HG03469 (cell line): ENCODE data around the gene EXOSC10.
"Not testable (repeated sequence)": the region's sequence is repeated elsewhere in the genome, so short reads cannot be mapped to it uniquely, and the experiment has no call there.

Experiments
- ATAC-seq: cut with Tn5 transposase; IDR thresholded peaks from one replicate; pipeline ENCODE4 v1.9.1; 2021; ENCODE audit warnings: mild to moderate bottlenecking, moderate library complexity, moderate number of reproducible peaks; ENCODE audit not compliant: unreplicated experiment

The EXOSC10 gene

GRCh38 chr1:11114966-11115365, 15.3 kb upstream of the EXOSC10 start:
- no peak for ATAC-seq

GRCh38 chr1:11109047-11109760, 9.5 kb upstream of the EXOSC10 start:
- ATAC-seq, result no peak

GRCh38 chr1:11107599-11107998, 7.9 kb upstream of the EXOSC10 start:
- no peak for ATAC-seq

- ATAC-seq, result no peak
These were observed 5.9 kb upstream of the EXOSC10 start for GRCh38 chr1:11105586-11105985.

GRCh38 chr1:11101347-11101746, 1.7 kb upstream of the EXOSC10 start:
- no peak for ATAC-seq

- ATAC-seq, result not testable (repeated sequence)
These were observed 1.1 kb upstream of the EXOSC10 start for GRCh38 chr1:11100806-11101205.

- ATAC-seq, result no peak
These were observed 452 bp upstream of the EXOSC10 start for GRCh38 chr1:11100149-11100493.

- ATAC-seq, result no peak
These were observed 749 bp downstream of the EXOSC10 start for GRCh38 chr1:11098931-11099309.

GRCh38 chr1:11083784-11084183, 15.9 kb downstream of the EXOSC10 start:
- not testable (repeated sequence) for ATAC-seq

- ATAC-seq, result no peak
These were observed 18.7 kb downstream of the EXOSC10 start for GRCh38 chr1:11080931-11081330.

- ATAC-seq, result no peak
These were observed 21.0 kb downstream of the EXOSC10 start for GRCh38 chr1:11078631-11079030.

- ATAC-seq, result not testable (repeated sequence)
These were observed 26.3 kb downstream of the EXOSC10 start for GRCh38 chr1:11073398-11073797.

GRCh38 chr1:11072216-11072917, 27.3 kb downstream of the EXOSC10 start:
- ATAC-seq, result no peak

GRCh38 chr1:11071463-11072215, 28.0 kb downstream of the EXOSC10 start:
- ATAC-seq, result no peak

GRCh38 chr1:11070876-11071275, 28.8 kb downstream of the EXOSC10 start:
- ATAC-seq, result no peak

GRCh38 chr1:11068600-11069473, 30.8 kb downstream of the EXOSC10 start:
- ATAC-seq, result no peak

GRCh38 chr1:11067716-11068599, 31.7 kb downstream of the EXOSC10 start:
- no peak for ATAC-seq

- ATAC-seq, result no peak
These were observed 33.9 kb downstream of the EXOSC10 start for GRCh38 chr1:11065796-11066195.

- no peak for ATAC-seq
These were observed 34.7 kb downstream of the EXOSC10 start for GRCh38 chr1:11064942-11065341.
